Astrocyte (in vitro differentiated cells and primary cell): ENCODE results near the gene LYPD6B. TPM values are rescaled to one million over a fixed set of nuclear protein-coding genes. Genes with fewer than 3 reads are reported as not detected.

Experiments used
- DNase-seq: peaks from one replicate; pipeline ENCODE4 v3.0.0-alpha.2; 2010; ENCODE audit warnings: low read depth
- FAIRE-seq: peaks from 2 replicates; lab custom pipeline; 2011; peaks lifted over from hg19 to GRCh38; lab: Jason Lieb, UNC
- H2AFZ ChIP-seq: 2 replicates; pipeline ENCODE4 v1.6.0; 2012; ENCODE audit warnings: low read depth, low read length, inconsistent platforms
- H3K27ac ChIP-seq: 2 replicates; pipeline ENCODE4 v1.5.1; 2011; ENCODE audit warnings: low read depth, low read length, inconsistent platforms
- H3K27me3 ChIP-seq: 2 replicates; pipeline ENCODE4 v1.6.0; 2011; ENCODE audit warnings: low read length, inconsistent platforms; ENCODE audit not compliant: insufficient read depth
- H3K36me3 ChIP-seq: 2 replicates; pipeline ENCODE4 v1.5.1; 2011; ENCODE audit warnings: low read length, inconsistent platforms; ENCODE audit not compliant: insufficient read depth
- H3K4me1 ChIP-seq: 2 replicates; pipeline ENCODE4 v1.5.1; 2011; ENCODE audit warnings: low read length, inconsistent platforms; ENCODE audit not compliant: insufficient read depth
- H3K4me2 ChIP-seq: 2 replicates; pipeline ENCODE4 v1.6.0; 2012; ENCODE audit warnings: low read length, inconsistent platforms
- H3K4me3 ChIP-seq: 2 replicates; pipeline ENCODE4 v1.5.1; 2011; ENCODE audit warnings: low read depth, mild to moderate bottlenecking, low read length, inconsistent platforms; ENCODE audit not compliant: insufficient read depth
- H3K79me2 ChIP-seq: 2 replicates; pipeline ENCODE4 v1.6.0; 2012; ENCODE audit warnings: mild to moderate bottlenecking, low read length, inconsistent platforms; ENCODE audit not compliant: insufficient read depth
- H3K9ac ChIP-seq: 2 replicates; pipeline ENCODE4 v1.6.0; 2012; ENCODE audit warnings: mild to moderate bottlenecking, low read length, inconsistent platforms
- H3K9me3 ChIP-seq: 2 replicates; pipeline ENCODE4 v1.5.1; 2012; ENCODE audit warnings: low read depth, mild to moderate bottlenecking, low read length, inconsistent platforms; ENCODE audit not compliant: insufficient read depth
- H4K20me1 ChIP-seq: 2 replicates; pipeline ENCODE4 v1.6.0; 2012; ENCODE audit warnings: low read length, inconsistent platforms; ENCODE audit not compliant: insufficient read depth
- H3K27ac Mint-ChIP-seq: one replicate; pipeline ENCODE4 v1.8.0; 2021; ENCODE audit warnings: mild to moderate bottlenecking, mixed read lengths; ENCODE audit not compliant: unreplicated experiment
- H3K27me3 Mint-ChIP-seq: one replicate; pipeline ENCODE4 v1.8.0; 2021; ENCODE audit warnings: low read depth, mixed read lengths; ENCODE audit not compliant: unreplicated experiment
- H3K36me3 Mint-ChIP-seq: one replicate; pipeline ENCODE4 v1.8.0; 2021; ENCODE audit warnings: low read depth, mixed read lengths; ENCODE audit not compliant: unreplicated experiment
- H3K4me1 Mint-ChIP-seq: one replicate; pipeline ENCODE4 v1.8.0; 2021; ENCODE audit warnings: low read depth, mixed read lengths; ENCODE audit not compliant: unreplicated experiment
- H3K4me3 Mint-ChIP-seq: one replicate; pipeline ENCODE4 v1.8.0; 2021; ENCODE audit warnings: mild to moderate bottlenecking, moderate library complexity, mixed read lengths; ENCODE audit not compliant: unreplicated experiment
- H3K9me3 Mint-ChIP-seq: one replicate; pipeline ENCODE4 v1.8.0; 2021; ENCODE audit warnings: mild to moderate bottlenecking, mixed read lengths; ENCODE audit not compliant: unreplicated experiment
- CTCF ChIP-seq: IDR thresholded peaks from 2 replicates; pipeline ENCODE4 v1.5.1; 2011; ENCODE audit warnings: low read depth, mild to moderate bottlenecking, inconsistent platforms, low read length, moderate library complexity; ENCODE audit not compliant: insufficient read depth
- EZH2 ChIP-seq: IDR thresholded peaks from 2 replicates; pipeline ENCODE4 v1.6.1; 2012; ENCODE audit warnings: mild to moderate bottlenecking, low read length, inconsistent platforms; ENCODE audit not compliant: insufficient read depth
- total RNA-seq: library from RNA; stranded (reverse); gene quantifications from 2 replicates; pipeline ENCODE4 v1.2.1, GENCODE V29; 2021

Gene LYPD6B
- total RNA-seq, 1 donor from 2014 or later = 1.2 TPM

- Histone ChIP-seq H3K9me3 (no peaks in the 10 kb centered on the region), H3K4me2 (no peak overlapping the region), H3K27ac (no peak overlapping the region), H3K9ac (no peak overlapping the region), H3K36me3 (no peaks in the 10 kb centered on the region), H3K4me1 (no peaks in the 10 kb centered on the region), H2AFZ (no peak overlapping the region), H3K27me3 (no peaks in the 10 kb centered on the region), H3K79me2 (no peaks in the 10 kb centered on the region), H3K4me3 (no peak overlapping the region), H4K20me1 (no peaks in the 10 kb centered on the region)
- no peak for DNase-seq
- no peaks in the 10 kb centered on the region for H3K4me1 Mint-ChIP-seq
- no peak for TF ChIP-seq EZH2
- TF ChIP-seq CTCF = no peak
- no peak overlapping the region for H3K4me3 Mint-ChIP-seq
- H3K9me3 Mint-ChIP-seq = peaks cover under 1% of the 10 kb centered on the region
- H3K27me3 Mint-ChIP-seq = peaks cover 14% of the 10 kb centered on the region
- no peak overlapping the region for H3K27ac Mint-ChIP-seq
- no peak for FAIRE-seq
- H3K36me3 Mint-ChIP-seq = no peaks in the 10 kb centered on the region
Measured at GRCh38 chr2:149226790-149227189, 188.3 kb downstream of the LYPD6B start.

- H3K36me3 Mint-ChIP-seq = no peaks in the 10 kb centered on the region
- Histone ChIP-seq H3K27me3 (no peaks in the 10 kb centered on the region), H3K79me2 (no peaks in the 10 kb centered on the region), H4K20me1 (no peaks in the 10 kb centered on the region), H2AFZ (no peak overlapping the region), H3K9ac (no peak overlapping the region), H3K4me3 (no peak overlapping the region), H3K27ac (no peak overlapping the region), H3K36me3 (no peaks in the 10 kb centered on the region), H3K9me3 (no peaks in the 10 kb centered on the region), H3K4me1 (no peaks in the 10 kb centered on the region), H3K4me2 (no peak overlapping the region)
- FAIRE-seq (no peak), DNase-seq (no peak)
- no peak for TF ChIP-seq CTCF
- no peak for TF ChIP-seq EZH2
- peaks cover 3% of the 10 kb centered on the region for H3K9me3 Mint-ChIP-seq
- peaks cover 1% of the 10 kb centered on the region for H3K27me3 Mint-ChIP-seq
- no peak overlapping the region for H3K27ac Mint-ChIP-seq
- H3K4me3 Mint-ChIP-seq = no peak overlapping the region
- no peaks in the 10 kb centered on the region for H3K4me1 Mint-ChIP-seq
Measured at GRCh38 chr2:149235816-149236375, 197.4 kb downstream of the LYPD6B start.

GRCh38 chr2:149236410-149236809 is 197.9 kb downstream of the LYPD6B start:
- Histone ChIP-seq H3K79me2 (no peaks in the 10 kb centered on the region), H3K27ac (no peak overlapping the region), H4K20me1 (no peaks in the 10 kb centered on the region), H2AFZ (no peak overlapping the region), H3K4me1 (no peaks in the 10 kb centered on the region), H3K9ac (no peak overlapping the region), H3K4me3 (no peak overlapping the region), H3K27me3 (no peaks in the 10 kb centered on the region), H3K9me3 (no peaks in the 10 kb centered on the region), H3K36me3 (no peaks in the 10 kb centered on the region), H3K4me2 (no peak overlapping the region)
- Mint-ChIP-seq H3K4me1 (no peaks in the 10 kb centered on the region), H3K9me3 (peaks cover 3% of the 10 kb centered on the region), H3K27me3 (peaks cover 1% of the 10 kb centered on the region), H3K4me3 (no peak overlapping the region), H3K36me3 (no peaks in the 10 kb centered on the region), H3K27ac (no peak overlapping the region)
- TF ChIP-seq EZH2 (no peak), CTCF (no peak)
- no peak for FAIRE-seq
- no peak for DNase-seq
